Adrenal gland (tissue), 12 donors: ENCODE data around the gene TGFB1. TPM values are rescaled to one million over a fixed set of nuclear protein-coding genes. Genes with fewer than 3 reads are reported as not detected.

Experiments used
- DNase-seq, 7 donors: peaks; one replicate each; pipeline ENCODE4 v3.0.0-alpha.2; 2019 to 2020
- H3K27ac ChIP-seq, 5 donors: fragments of 200-600 bp; sonication (generic) in 4 of 5; 1 replicate in 3 of 5; 2 replicates in 2 of 5; pipeline versions ENCODE4 v1.5.1 to v1.8.0; 2016 to 2020; ENCODE audit warnings: mild to moderate bottlenecking in 1 of 5
- H3K27me3 ChIP-seq: fragments of 200-600 bp; 2 replicates; pipeline ENCODE4 v1.8.0; 2021
- H3K36me3 ChIP-seq, 2 donors: fragments of 200-600 bp; replicated peaks in 1 of 2; 1 replicate in 1 of 2; 2 replicates in 1 of 2; pipeline versions ENCODE4 v1.5.1 to v1.8.0; 2018 to 2022
- H3K4me1 ChIP-seq, 2 donors: fragments of 200-600 bp; replicated peaks in 1 of 2; 1 replicate in 1 of 2; 2 replicates in 1 of 2; pipeline versions ENCODE4 v1.5.1 to v1.8.0; 2018 to 2021
- H3K4me3 ChIP-seq, 4 donors: fragments of 200-600 bp; sonication (generic) in 3 of 4; one replicate each; pipeline ENCODE4 v1.5.1; 2016 to 2018
- H3K9me3 ChIP-seq, 3 donors: fragments of 200-600 bp; sonication (generic) in 1 of 3; replicated peaks in 1 of 3; 1 replicate in 2 of 3; 2 replicates in 1 of 3; pipeline versions ENCODE4 v1.5.1 to v1.8.0; 2016 to 2021
- CTCF ChIP-seq, 6 experiments: fragments of 450-650 bp in 4 of 6; fragments of 200-600 bp in 2 of 6; sonication (generic) in 1 of 6; IDR thresholded peaks; 1 replicate in 5 of 6; 2 replicates in 1 of 6; pipeline versions ENCODE4 v1.5.1 to v1.8.0; 2016 to 2021; ENCODE audit warnings: antibody characterized with exemption in 6 of 6, mild to moderate bottlenecking in 2 of 6, moderate library complexity in 1 of 6
- POLR2A ChIP-seq, 2 donors: fragments of 450-650 bp; IDR thresholded peaks; one replicate each; pipeline ENCODE4 v1.6.1; 2017; ENCODE audit warnings: antibody characterized with exemption in 2 of 2, mild to moderate bottlenecking in 2 of 2, moderate library complexity in 1 of 2
- WGBS, 4 donors: extraction: QIAGEN DNeasy Blood & Tissue Kit in 2 of 4; methylation state at CpG; one replicate each; pipeline versions ENCODE4 v1.1.5 to v1.1.7; 2013 to 2017; 5-methylcytosine and 5-hydroxymethylcytosine counted together
- intact Hi-C, 2 donors: fragments of 100-400 bp; cut with DNase I; formaldehyde crosslinking; loops; one replicate each; pipeline versions ENCODE4 v1.14.1 to v1.15.0; 2022 to 2023
- polyA plus RNA-seq, 3 donors: library from polyadenylated mRNA; stranded (reverse); fragments of 200-250 nt in 2 of 3; fragments of 350-450 nt in 1 of 3; fragmentation: Illumina TruSeq in 1 of 3; extraction: RNeasy Lipid Tissue Mini Kit (QIAGEN cat#74804) in 1 of 3; gene quantifications; one replicate each; pipeline ENCODE4 v1.2.3, GENCODE V29; 2013 to 2014
- total RNA-seq, 9 donors: library from RNA; depleted of rRNA in 4 of 9; stranded (reverse); fragments of >200 nt in 4 of 9; fragments of 120-200 nt in 1 of 9; fragmentation: NEBNext Ultra II Directional in 1 of 9; extraction: Animal tissue kit (Norgen Biotek cat#: 25700) in 1 of 9; gene quantifications; one replicate each; pipeline versions ENCODE4 v1.1.0 to v1.2.4, GENCODE V29; 2013 to 2023
- donor health status: healthy with polysubstance abuse.
- donor health status: Bipolar disorder and iron deficiency.
- donor health status: DM: yes; HTN: yes; CAD: no.
- donor health status: DM: no; HTN: no; CAD: no.
- donor health status: DM: no; HTN: no; CAD: no.
- donor health status: DM: yes; HTN: yes; CAD: no.

TGFB1 gene
- total and polyA plus RNA-seq, 12 donors: 1.6 to 75.9 (median 35.7) TPM

- 82 to 87% (median 85%) methylated on average over 10 to 19 of the region's 19 CpGs for WGBS, 4 donors
- Histone ChIP-seq H3K9me3 (no peaks in the 10 kb centered on the region), H3K4me3 (no peak overlapping the region), H3K36me3 (peaks cover 0 to 60% of the 10 kb centered on the region in 2 donors), H3K27ac (no peak overlapping the region), H3K4me1 (peaks cover 14 to 28% of the 10 kb centered on the region in 2 donors), H3K27me3 (no peaks in the 10 kb centered on the region)
- TF ChIP-seq POLR2A (IDR thresholded peaks at IDR 0.05) (no peak), CTCF (IDR thresholded peaks at IDR 0.05) (no peak)
- DNase-seq: no peak
- intact Hi-C loops: no loop called here
Measured at GRCh38 chr19:41318696-41319499, 34.8 kb downstream of the TGFB1 start.

GRCh38 chr19:41316306-41316920 lies 37.3 kb downstream of the TGFB1 start:
- H3K9me3 ChIP-seq: no peaks in the 10 kb centered on the region
- H3K27ac ChIP-seq: no peak overlapping the region
- peaks cover 1 to 9% of the 10 kb centered on the region in 2 donors for H3K4me1 ChIP-seq
- no peaks in the 10 kb centered on the region for H3K27me3 ChIP-seq
- peaks cover 0 to 71% of the 10 kb centered on the region in 2 donors for H3K36me3 ChIP-seq
- intact Hi-C loops: no loop called here
- WGBS, 4 donors: 93 to 99% (median 97%) methylated on average over 14 to 24 of the region's 24 CpGs
- H3K4me3 ChIP-seq: no peak overlapping the region
- no peak for TF ChIP-seq POLR2A (IDR thresholded peaks at IDR 0.05)
- TF ChIP-seq CTCF (IDR thresholded peaks at IDR 0.05): no peak
- DNase-seq: no peak

- peaks cover 21 to 37% of the 10 kb centered on the region in 2 donors for H3K4me1 ChIP-seq
Measured at GRCh38 chr19:41311613-41312012, 42.1 kb downstream of the TGFB1 start.

More at GRCh38 chr19:41311613-41312012, 42.1 kb downstream of the TGFB1 start:
- H3K36me3 ChIP-seq: peaks cover 0 to 45% of the 10 kb centered on the region in 2 donors
- WGBS, 4 donors: 84 to 90% (median 90%) methylated on average over 8 of the region's 8 CpGs
- no peak overlapping the region for H3K27ac ChIP-seq
- DNase-seq: no peak
- TF ChIP-seq CTCF (IDR thresholded peaks at IDR 0.05) (no peak), POLR2A (IDR thresholded peaks at IDR 0.05) (no peak)
- no peaks in the 10 kb centered on the region for H3K9me3 ChIP-seq
- H3K27me3 ChIP-seq: no peaks in the 10 kb centered on the region
- no peak overlapping the region for H3K4me3 ChIP-seq
- intact Hi-C loops: no loop called here
